ENCODE data around the gene KCNJ4. TPM values are rescaled to one million over a fixed set of nuclear protein-coding genes. Genes with fewer than 3 reads are reported as not detected.
"Not testable (repeated sequence)": the region's sequence is repeated elsewhere in the genome, so short reads cannot be mapped to it uniquely, and the experiment has no call there.

The KCNJ4 gene
- total RNA-seq, 1 experiment from 2014 or later: 0.92 TPM

DNA sequence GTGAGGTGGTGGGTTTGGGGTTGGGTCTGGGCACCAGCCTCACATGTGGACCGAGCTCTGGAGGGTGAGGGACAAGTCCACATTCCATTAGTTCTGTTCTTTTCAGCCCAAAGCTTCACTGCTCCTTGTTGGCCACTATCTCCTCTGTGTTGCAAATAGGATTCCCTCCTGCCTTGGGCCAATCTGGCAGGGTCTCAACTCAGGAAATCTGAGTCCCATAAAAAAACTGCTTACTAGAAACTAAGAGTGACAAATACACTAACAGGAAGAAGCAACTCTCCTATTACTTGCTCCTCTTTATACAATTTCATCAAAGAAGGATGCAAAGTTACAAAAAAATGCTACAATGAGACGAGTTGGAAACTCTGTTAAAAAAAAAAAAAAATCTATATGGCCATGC is 71.6 kb downstream of the KCNJ4 start:
- no peak overlapping the region for H3K4me2 ChIP-seq (ENCODE audit: insufficient read depth, insufficient read length, low read length)
- no peaks in the 10 kb centered on the region for H4K20me1 ChIP-seq (ENCODE audit: control insufficient read depth, insufficient read depth, insufficient read length)
- no peak overlapping the region for H3K23ac ChIP-seq (ENCODE audit: insufficient read length, low read depth, low read length)

DNA sequence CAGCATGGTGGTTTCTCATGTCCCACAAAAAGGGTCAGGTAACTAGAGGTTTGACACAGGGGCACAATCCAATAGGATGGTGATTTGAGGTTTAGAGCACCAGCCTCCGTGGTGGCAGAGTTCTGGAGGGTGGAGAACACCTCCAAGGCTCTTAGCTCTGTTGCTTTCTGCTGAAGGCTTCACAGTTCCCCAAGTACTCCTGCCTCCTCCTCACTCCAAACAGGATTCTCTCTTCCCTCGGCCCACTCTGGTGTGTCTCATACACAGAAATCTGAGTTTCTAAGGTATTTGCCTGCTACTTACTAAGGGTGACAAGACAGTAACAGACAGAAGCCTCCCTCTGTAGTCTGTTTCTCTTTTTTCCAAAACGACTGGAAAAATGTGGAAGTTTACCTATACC is 73.6 kb downstream of the KCNJ4 start:
- H3K27me3 Mint-ChIP-seq (ENCODE audit: low read depth); H3K27me3 ChIP-seq (ENCODE audit: insufficient read depth, low read length); H3K14ac ChIP-seq (ENCODE audit: insufficient read depth, low read length); H3K9ac ChIP-seq (ENCODE audit: extremely low read depth, insufficient read length, low read length); H4K8ac ChIP-seq (replicated peaks; ENCODE audit: insufficient read length, low read depth, low read length); H3K4me3 Mint-ChIP-seq; H3K79me1 ChIP-seq (ENCODE audit: insufficient read depth, low read depth, low read length, poor library complexity, severe bottlenecking); H3K18ac ChIP-seq (ENCODE audit: insufficient read length, low read depth, low read length); H2BK15ac ChIP-seq (ENCODE audit: low read depth, low read length); H4K5ac ChIP-seq (ENCODE audit: insufficient read length, low read depth, low read length); H2AFZ ChIP-seq (ENCODE audit: low read length); H2BK120ac ChIP-seq (ENCODE audit: low read depth, low read length, poor library complexity, severe bottlenecking); H3K79me2 ChIP-seq (ENCODE audit: insufficient read depth, low read length); DNase-seq; H2BK5ac ChIP-seq (ENCODE audit: insufficient read length, low read length); H3K56ac ChIP-seq (ENCODE audit: insufficient read length, low read depth, low read length); H3K4me2 ChIP-seq (ENCODE audit: insufficient read depth, insufficient read length, low read length); H2BK20ac ChIP-seq (ENCODE audit: low read depth, low read length, poor library complexity, severe bottlenecking); H3T11ph ChIP-seq (ENCODE audit: low read length); H3K23ac ChIP-seq (ENCODE audit: insufficient read length, low read depth, low read length); H3K23me2 ChIP-seq (ENCODE audit: insufficient read length, low read depth, low read length, poor library complexity, severe bottlenecking); H4K20me1 ChIP-seq (ENCODE audit: control insufficient read depth, insufficient read depth, insufficient read length); H4K91ac ChIP-seq (ENCODE audit: insufficient read length, low read depth, low read length); H3K4me1 ChIP-seq (ENCODE audit: insufficient read depth, low read length); H3K4ac ChIP-seq (ENCODE audit: low read depth, low read length); H3K27ac ChIP-seq (ENCODE audit: insufficient read length, low read depth, low read length); H2BK12ac ChIP-seq (ENCODE audit: insufficient read length, low read depth, low read length); H3K9me3 ChIP-seq (ENCODE audit: control insufficient read depth, low read depth, low read length); H3K9me3 Mint-ChIP-seq; H2AK5ac ChIP-seq (ENCODE audit: insufficient read length, low read length): not testable (repeated sequence)
- Mint-ChIP-seq H3K36me3 (ENCODE audit: insufficient read depth in 1 of 3, low read depth in 3 of 3) (peaks cover 26 to 44% (median 36%) of the 10 kb centered on the region in 3 experiments), H3K27ac (peak overlapping the region; percentile 18 to 69 (median 54); a peak in 2 of 7 replicates), H3K4me1 (peaks cover 19 to 25% of the 10 kb centered on the region in 2 experiments)
- WGBS (ENCODE audit: extremely low coverage, insufficient read length, low lambda C conversion rate): no CpG with 5 or more reads among the region's 3 CpGs

More for the DNA sequence above, 71.6 kb downstream of the KCNJ4 start:
- H3K9ac ChIP-seq (ENCODE audit: extremely low read depth, insufficient read length, low read length): no peak overlapping the region
- Mint-ChIP-seq H3K27me3 (ENCODE audit: low read depth) (no peaks in the 10 kb centered on the region), H3K9me3 (no peaks in the 10 kb centered on the region), H3K4me1 (peaks cover 33 to 39% of the 10 kb centered on the region in 2 experiments), H3K27ac (peak overlapping the region in 1 of 3 experiments; percentile 89; a peak in 4 of 7 replicates), H3K36me3 (ENCODE audit: insufficient read depth in 1 of 3, low read depth in 3 of 3) (peaks cover 13 to 32% (median 24%) of the 10 kb centered on the region in 3 experiments), H3K4me3 (peak overlapping the region in 1 of 2 experiments; percentile 8; a peak in 2 of 5 replicates)
- no peak overlapping the region for H3K14ac ChIP-seq (ENCODE audit: insufficient read depth, low read length)
- no peak overlapping the region for H2BK5ac ChIP-seq (ENCODE audit: insufficient read length, low read length)
- DNase-seq: no peak
- peaks cover 8% of the 10 kb centered on the region; the same call in 1 of the 2 replicates for H3K4me1 ChIP-seq (ENCODE audit: insufficient read depth, low read length)
- no peak overlapping the region for H2BK12ac ChIP-seq (ENCODE audit: insufficient read length, low read depth, low read length)
- H3K56ac ChIP-seq (ENCODE audit: insufficient read length, low read depth, low read length): no peak overlapping the region
- no peaks in the 10 kb centered on the region for H3K27me3 ChIP-seq (ENCODE audit: insufficient read depth, low read length)
- H2AK5ac ChIP-seq (ENCODE audit: insufficient read length, low read length): no peak overlapping the region
- no CpG with 5 or more reads among the region's 2 CpGs for WGBS (ENCODE audit: extremely low coverage, insufficient read length, low lambda C conversion rate)
- no peak overlapping the region for H3T11ph ChIP-seq (ENCODE audit: low read length)
- no peak overlapping the region for H2AFZ ChIP-seq (ENCODE audit: low read length)
- no peak overlapping the region for H2BK120ac ChIP-seq (ENCODE audit: low read depth, low read length, poor library complexity, severe bottlenecking)
- H3K23me2 ChIP-seq (ENCODE audit: insufficient read length, low read depth, low read length, poor library complexity, severe bottlenecking): no peaks in the 10 kb centered on the region
- TF ChIP-seq, protein P1, sequence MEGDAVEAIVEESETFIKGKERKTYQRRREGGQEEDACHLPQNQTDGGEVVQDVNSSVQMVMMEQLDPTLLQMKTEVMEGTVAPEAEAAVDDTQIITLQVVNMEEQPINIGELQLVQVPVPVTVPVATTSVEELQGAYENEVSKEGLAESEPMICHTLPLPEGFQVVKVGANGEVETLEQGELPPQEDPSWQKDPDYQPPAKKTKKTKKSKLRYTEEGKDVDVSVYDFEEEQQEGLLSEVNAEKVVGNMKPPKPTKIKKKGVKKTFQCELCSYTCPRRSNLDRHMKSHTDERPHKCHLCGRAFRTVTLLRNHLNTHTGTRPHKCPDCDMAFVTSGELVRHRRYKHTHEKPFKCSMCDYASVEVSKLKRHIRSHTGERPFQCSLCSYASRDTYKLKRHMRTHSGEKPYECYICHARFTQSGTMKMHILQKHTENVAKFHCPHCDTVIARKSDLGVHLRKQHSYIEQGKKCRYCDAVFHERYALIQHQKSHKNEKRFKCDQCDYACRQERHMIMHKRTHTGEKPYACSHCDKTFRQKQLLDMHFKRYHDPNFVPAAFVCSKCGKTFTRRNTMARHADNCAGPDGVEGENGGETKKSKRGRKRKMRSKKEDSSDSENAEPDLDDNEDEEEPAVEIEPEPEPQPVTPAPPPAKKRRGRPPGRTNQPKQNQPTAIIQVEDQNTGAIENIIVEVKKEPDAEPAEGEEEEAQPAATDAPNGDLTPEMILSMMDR (conservative IDR thresholded peaks at IDR 0.05): no peak
- no peak overlapping the region for H4K91ac ChIP-seq (ENCODE audit: insufficient read length, low read depth, low read length)
- H3K27ac ChIP-seq (ENCODE audit: insufficient read length, low read depth, low read length): no peak overlapping the region
- no peaks in the 10 kb centered on the region for H3K79me1 ChIP-seq (ENCODE audit: insufficient read depth, low read depth, low read length, poor library complexity, severe bottlenecking)
- H4K8ac ChIP-seq (replicated peaks; ENCODE audit: insufficient read length, low read depth, low read length): no peak overlapping the region
- no peak overlapping the region for H2BK15ac ChIP-seq (ENCODE audit: low read depth, low read length)
- peaks cover 13% of the 10 kb centered on the region; the same call in 1 of the 2 replicates for H3K79me2 ChIP-seq (ENCODE audit: insufficient read depth, low read length)
- no peaks in the 10 kb centered on the region for H3K9me3 ChIP-seq (ENCODE audit: control insufficient read depth, low read depth, low read length)
- no peak overlapping the region for H3K18ac ChIP-seq (ENCODE audit: insufficient read length, low read depth, low read length)
- H3K4ac ChIP-seq (ENCODE audit: low read depth, low read length): no peak overlapping the region
- H4K5ac ChIP-seq (ENCODE audit: insufficient read length, low read depth, low read length): no peak overlapping the region
- H2BK20ac ChIP-seq (ENCODE audit: low read depth, low read length, poor library complexity, severe bottlenecking): no peak overlapping the region

Measured in H9 (cell line).